GM12878 (cell line): ENCODE data around the gene NIFK.

Experiments
- ESRRA ChIP-seq: IDR thresholded peaks from 2 replicates; pipeline ENCODE4 v1.6.1; 2012; ENCODE audit warnings: mild to moderate bottlenecking, low read length, improper control_type of control experiment
- POLR2A ChIP-seq: IDR thresholded peaks from 2 replicates; pipeline ENCODE4 v1.6.1; 2011; ENCODE audit warnings: low read depth, mild to moderate bottlenecking, low read length
- TF ChIP-seq, protein P1 (sequence below), 3 experiments: IDR thresholded peaks in 2 of 3; conservative IDR thresholded peaks in 1 of 3; 2 replicates each; pipeline ENCODE4 v1.5.1; 2011; ENCODE audit warnings: low read depth in 3 of 3, low read length in 3 of 3, mild to moderate bottlenecking in 3 of 3, control low read depth in 2 of 3, moderate library complexity in 2 of 3, inconsistent platforms in 1 of 3, mixed read lengths in 1 of 3; ENCODE audit not compliant: control insufficient read depth in 2 of 3, insufficient read depth in 1 of 3; ENCODE audit errors: extremely low read depth in 1 of 3

DNA sequence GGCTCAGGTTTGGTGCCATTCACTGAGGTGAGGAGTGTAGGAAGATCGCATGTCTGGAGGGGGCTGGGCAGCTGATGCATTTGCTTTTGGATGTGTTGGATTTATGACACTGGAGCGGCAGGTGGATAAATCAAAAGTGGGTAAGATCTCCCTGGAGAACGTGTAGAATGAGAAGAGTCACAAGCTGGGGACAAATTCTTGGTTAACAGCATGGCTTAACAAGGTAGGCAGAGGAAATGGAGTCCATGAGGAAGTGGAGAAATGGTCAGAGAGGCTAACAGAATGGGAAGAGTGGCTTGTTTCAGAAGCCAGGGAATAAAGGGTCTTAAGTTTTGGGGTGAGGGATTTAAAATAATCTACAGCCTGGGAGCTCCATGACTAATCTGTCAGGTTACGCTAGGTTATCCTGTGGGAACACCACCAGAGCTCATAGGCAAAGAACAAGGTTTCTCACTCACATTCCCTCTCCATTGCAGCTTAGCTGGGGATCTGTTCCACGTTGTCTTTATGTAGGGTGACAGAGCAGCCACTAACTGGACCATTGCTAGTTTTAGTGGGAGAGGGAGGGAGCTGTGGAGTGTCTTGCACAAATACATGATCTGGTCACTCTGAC is 31.6 kb upstream of the NIFK start:
- TF ChIP-seq, protein P1, sequence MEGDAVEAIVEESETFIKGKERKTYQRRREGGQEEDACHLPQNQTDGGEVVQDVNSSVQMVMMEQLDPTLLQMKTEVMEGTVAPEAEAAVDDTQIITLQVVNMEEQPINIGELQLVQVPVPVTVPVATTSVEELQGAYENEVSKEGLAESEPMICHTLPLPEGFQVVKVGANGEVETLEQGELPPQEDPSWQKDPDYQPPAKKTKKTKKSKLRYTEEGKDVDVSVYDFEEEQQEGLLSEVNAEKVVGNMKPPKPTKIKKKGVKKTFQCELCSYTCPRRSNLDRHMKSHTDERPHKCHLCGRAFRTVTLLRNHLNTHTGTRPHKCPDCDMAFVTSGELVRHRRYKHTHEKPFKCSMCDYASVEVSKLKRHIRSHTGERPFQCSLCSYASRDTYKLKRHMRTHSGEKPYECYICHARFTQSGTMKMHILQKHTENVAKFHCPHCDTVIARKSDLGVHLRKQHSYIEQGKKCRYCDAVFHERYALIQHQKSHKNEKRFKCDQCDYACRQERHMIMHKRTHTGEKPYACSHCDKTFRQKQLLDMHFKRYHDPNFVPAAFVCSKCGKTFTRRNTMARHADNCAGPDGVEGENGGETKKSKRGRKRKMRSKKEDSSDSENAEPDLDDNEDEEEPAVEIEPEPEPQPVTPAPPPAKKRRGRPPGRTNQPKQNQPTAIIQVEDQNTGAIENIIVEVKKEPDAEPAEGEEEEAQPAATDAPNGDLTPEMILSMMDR (IDR thresholded peaks at IDR 0.05 in 2 of 3, conservative IDR thresholded peaks at IDR 0.05 in 1 of 3; ENCODE audit: control insufficient read depth in 2 of 3, extremely low read depth in 1 of 3, insufficient read depth in 1 of 3, low read depth in 3 of 3, low read length in 3 of 3) = no peak
- TF ChIP-seq POLR2A (no peak), ESRRA (no peak)
